IPS-18a (cell line): ENCODE results near the gene NFRKB.
"Not testable (repeated sequence)": the region's sequence is repeated elsewhere in the genome, so short reads cannot be mapped to it uniquely, and the experiment has no call there.

Experiments used
- H3K27ac ChIP-seq: one replicate; pipeline ENCODE4 v1.5.1; 2013; ENCODE audit warnings: low read length
- H3K27me3 ChIP-seq: one replicate; pipeline ENCODE4 v1.6.1; 2013; ENCODE audit warnings: mild to moderate bottlenecking, low read length; ENCODE audit not compliant: control insufficient read depth, insufficient read depth
- H3K36me3 ChIP-seq: one replicate; pipeline ENCODE4 v1.6.1; 2013; ENCODE audit warnings: low read depth, low read length; ENCODE audit not compliant: control insufficient read depth
- H3K4me1 ChIP-seq: one replicate; pipeline ENCODE4 v1.6.1; 2013; ENCODE audit warnings: low read depth, low read length; ENCODE audit not compliant: control insufficient read depth
- H3K4me3 ChIP-seq: one replicate; pipeline ENCODE4 v1.5.1; 2013; ENCODE audit warnings: low read length
- H3K9ac ChIP-seq: one replicate; pipeline ENCODE4 v1.6.1; 2013; ENCODE audit warnings: mild to moderate bottlenecking, low read length, moderate library complexity
- H3K9me3 ChIP-seq: one replicate; pipeline ENCODE4 v1.6.1; 2013; ENCODE audit warnings: low read depth, low read length; ENCODE audit not compliant: control insufficient read depth

The NFRKB gene

DNA sequence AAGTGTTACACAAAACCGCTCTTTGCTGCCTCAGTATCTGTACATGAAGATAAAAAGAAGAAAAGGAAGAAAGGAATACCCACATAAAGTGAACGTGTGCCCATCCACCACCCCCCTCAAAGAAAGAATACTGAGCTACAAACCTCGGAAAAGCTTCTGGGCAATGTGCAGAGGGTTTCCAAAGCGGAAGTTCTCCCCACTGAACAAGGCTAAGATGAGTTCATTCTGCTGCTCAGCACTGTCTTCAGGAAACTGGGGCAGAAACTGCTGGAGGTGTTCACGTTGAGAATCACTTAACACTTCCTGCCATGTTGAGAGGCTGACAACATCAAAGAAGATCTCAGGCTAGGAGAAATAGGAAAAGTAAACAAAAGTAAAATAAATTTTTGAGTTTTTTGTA lies 6.9 kb downstream of the NFRKB start:
- no peaks in the 10 kb centered on the region for H3K27me3 ChIP-seq
- no peak overlapping the region for H3K27ac ChIP-seq
- peaks cover 89% of the 10 kb centered on the region for H3K36me3 ChIP-seq
- no peak overlapping the region for H3K4me3 ChIP-seq
- H3K4me1 ChIP-seq, result no peaks in the 10 kb centered on the region
- no peaks in the 10 kb centered on the region for H3K9me3 ChIP-seq
- H3K9ac ChIP-seq, result no peak overlapping the region

DNA sequence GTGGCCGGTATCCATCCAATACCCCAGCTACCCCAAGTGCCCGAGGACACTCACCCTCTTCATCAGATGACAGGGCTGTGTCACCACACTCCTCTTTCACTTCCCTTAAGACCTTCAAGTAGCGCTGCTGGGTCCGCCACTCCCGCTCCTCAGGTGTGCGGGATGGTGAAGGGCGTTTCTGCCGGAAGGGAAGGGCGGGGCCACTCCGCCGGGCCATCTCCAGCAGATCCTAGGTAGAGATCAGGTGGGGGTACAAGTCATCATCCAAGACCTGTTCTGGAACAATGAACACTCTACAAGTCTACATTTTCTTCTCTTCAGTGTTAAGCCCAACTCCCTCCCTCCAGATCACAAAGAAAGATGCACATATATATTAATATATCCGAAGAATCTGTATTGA lies 10.0 kb downstream of the NFRKB start:
- no peaks in the 10 kb centered on the region for H3K27me3 ChIP-seq
- no peak overlapping the region for H3K9ac ChIP-seq
- H3K9me3 ChIP-seq, result no peaks in the 10 kb centered on the region
- no peaks in the 10 kb centered on the region for H3K4me1 ChIP-seq
- no peak overlapping the region for H3K4me3 ChIP-seq
- no peak overlapping the region for H3K27ac ChIP-seq
- peaks cover 97% of the 10 kb centered on the region for H3K36me3 ChIP-seq

DNA sequence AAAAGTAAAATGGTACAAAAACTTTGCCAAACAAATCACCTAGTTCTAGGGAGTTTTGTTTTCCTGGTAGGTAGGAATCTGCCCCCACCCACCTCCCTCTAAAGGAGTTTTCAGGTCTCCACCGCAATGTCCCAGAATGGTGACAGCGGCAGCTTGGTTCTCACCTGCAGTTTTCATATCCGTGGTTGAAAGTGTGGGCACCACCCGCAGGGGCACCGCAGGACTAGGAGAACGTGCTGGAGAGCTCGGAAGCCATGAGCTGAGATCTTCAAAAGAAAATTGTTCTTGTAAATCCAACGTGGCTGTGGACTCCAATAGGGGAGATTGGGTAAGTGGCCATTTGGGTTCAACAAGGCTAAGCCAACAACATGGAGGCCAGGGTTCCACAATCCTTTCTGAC lies 10.8 kb downstream of the NFRKB start:
- Histone ChIP-seq H3K9me3 (no peaks in the 10 kb centered on the region), H3K9ac (no peak overlapping the region), H3K27ac (no peak overlapping the region), H3K27me3 (no peaks in the 10 kb centered on the region), H3K36me3 (peaks cover 90% of the 10 kb centered on the region), H3K4me1 (no peaks in the 10 kb centered on the region), H3K4me3 (no peak overlapping the region)

DNA sequence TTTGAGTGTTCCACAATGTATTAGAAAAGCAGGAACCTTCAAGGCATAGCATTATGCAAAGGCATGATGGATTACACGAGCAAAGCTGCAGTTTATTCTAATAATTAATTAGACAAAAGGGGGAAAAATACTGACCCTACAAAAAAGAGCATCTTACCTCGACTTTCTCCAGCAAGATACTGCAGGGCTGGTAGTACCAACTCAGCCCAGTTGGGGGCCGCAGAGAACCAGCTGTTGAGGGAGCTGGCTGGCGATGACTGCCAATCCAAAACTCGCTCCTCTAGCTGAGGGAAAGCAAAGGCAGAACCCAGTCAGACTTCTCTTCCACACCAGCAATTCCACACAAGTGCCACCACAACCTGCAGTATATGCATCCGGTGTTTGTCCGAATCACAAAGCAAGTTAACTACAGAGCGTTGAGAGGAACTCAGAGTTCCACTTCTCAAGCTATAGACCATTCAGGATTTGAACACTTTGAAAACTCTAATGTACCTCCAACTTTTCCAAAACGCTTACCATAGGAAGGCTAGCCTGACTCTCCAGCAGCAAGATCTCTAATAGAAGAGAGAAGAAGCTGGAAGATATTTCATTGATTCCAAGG lies 13.7 kb downstream of the NFRKB start:
- no peak overlapping the region for H3K27ac ChIP-seq
- H3K4me3 ChIP-seq, result no peak overlapping the region

DNA sequence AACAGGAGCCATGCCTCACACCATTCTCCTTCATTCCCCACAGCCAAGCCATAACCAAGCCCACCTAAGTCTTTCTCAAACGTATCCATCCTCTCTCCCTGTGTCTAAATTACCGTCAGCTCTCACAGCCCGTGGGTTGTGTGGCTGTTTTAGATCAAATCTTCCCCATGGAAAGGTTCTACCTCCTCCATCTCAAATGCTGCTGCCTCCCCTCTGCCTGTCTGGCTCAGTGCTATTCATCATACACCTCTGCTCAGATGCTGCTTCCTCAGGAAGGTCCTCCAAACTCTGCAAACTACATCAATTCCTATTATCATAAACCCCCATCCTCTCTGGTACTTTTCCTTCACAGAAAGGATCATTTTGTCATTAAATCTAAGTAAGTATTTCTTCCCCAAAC lies 15.1 kb downstream of the NFRKB start:
- H3K4me1 ChIP-seq, result no peaks in the 10 kb centered on the region
- no peak overlapping the region for H3K27ac ChIP-seq
- no peaks in the 10 kb centered on the region for H3K9me3 ChIP-seq
- no peak overlapping the region for H3K9ac ChIP-seq
- H3K36me3 ChIP-seq, result peaks cover 91% of the 10 kb centered on the region
- no peak overlapping the region for H3K4me3 ChIP-seq
- H3K27me3 ChIP-seq, result no peaks in the 10 kb centered on the region

More for the DNA sequence above, 13.7 kb downstream of the NFRKB start:
- H3K9me3 ChIP-seq, result no peaks in the 10 kb centered on the region
- no peaks in the 10 kb centered on the region for H3K4me1 ChIP-seq
- H3K9ac ChIP-seq, result no peak overlapping the region
- H3K36me3 ChIP-seq, result peaks cover 91% of the 10 kb centered on the region
- no peaks in the 10 kb centered on the region for H3K27me3 ChIP-seq

DNA sequence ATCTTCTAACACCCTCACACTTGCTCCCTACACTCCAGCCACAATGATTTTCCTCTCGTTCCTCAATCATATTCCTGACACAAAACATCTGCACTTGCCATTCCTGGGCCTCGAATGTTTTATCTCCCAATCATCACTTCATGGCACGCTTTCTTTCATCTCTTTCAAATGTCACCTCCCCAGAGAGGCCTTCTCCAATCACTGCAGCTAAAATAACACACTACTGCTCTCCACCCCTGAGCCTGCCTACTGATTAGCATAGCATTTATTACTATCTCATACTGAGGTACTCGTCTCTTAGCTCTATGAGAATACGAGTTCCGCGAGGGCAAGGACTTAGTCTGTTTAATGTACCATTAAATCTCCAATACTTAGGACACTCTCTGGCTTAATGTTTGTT lies 23.5 kb downstream of the NFRKB start:
- H3K36me3 ChIP-seq, result peaks cover 96% of the 10 kb centered on the region
- H3K27ac ChIP-seq, result no peak overlapping the region
- H3K9me3 ChIP-seq, result no peaks in the 10 kb centered on the region

DNA sequence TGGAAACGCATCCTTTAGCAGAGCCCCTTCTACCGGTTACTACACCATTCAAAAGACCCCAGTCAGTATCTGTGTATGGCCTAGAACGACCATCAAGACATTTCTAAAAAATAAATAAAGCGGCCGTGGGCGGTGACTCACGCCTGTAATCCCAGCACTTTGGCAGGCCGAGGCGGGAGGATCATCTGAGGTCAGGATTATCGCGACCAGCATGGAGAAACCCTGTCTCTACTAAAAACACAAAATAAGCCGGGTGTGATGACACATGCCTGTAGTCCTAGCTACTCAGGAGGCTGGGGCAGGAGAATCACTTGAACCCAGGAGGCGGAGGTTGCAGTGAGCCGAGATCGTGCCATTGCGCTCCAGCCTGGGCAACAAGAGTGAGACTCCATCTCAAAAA lies 26.8 kb downstream of the NFRKB start:
- H3K27me3 ChIP-seq, H3K27ac ChIP-seq: not testable (repeated sequence)
- H3K36me3 ChIP-seq, result peaks cover 96% of the 10 kb centered on the region

More for the DNA sequence above, 23.5 kb downstream of the NFRKB start:
- Histone ChIP-seq H3K9ac (no peak overlapping the region), H3K4me3 (no peak overlapping the region), H3K27me3 (no peaks in the 10 kb centered on the region), H3K4me1 (no peaks in the 10 kb centered on the region)

DNA sequence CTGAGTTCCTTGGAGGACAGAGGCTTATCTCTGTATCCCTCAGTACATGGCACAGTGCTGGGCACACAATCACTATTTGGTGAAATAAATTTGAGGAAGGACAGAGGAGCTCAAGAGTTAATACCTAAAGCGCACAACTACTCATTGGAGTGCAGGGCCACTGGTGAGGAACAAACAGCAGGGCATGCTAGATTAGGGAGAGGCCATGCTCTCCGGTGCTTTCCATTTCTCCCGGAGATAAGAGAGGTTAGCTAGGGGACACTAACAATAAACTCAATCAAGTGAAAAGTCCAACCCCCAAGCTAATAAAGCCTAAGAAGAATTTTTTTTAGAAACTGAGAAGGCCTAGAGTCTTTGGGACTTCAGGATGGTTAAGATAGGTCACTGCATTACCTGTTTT lies 29.1 kb downstream of the NFRKB start:
- H3K9me3 ChIP-seq, result no peaks in the 10 kb centered on the region
- no peaks in the 10 kb centered on the region for H3K4me1 ChIP-seq
- peaks cover 75% of the 10 kb centered on the region for H3K36me3 ChIP-seq
- H3K27ac ChIP-seq, result no peak overlapping the region
- no peak overlapping the region for H3K4me3 ChIP-seq
- no peaks in the 10 kb centered on the region for H3K27me3 ChIP-seq
- no peak overlapping the region for H3K9ac ChIP-seq

More for the DNA sequence above, 26.8 kb downstream of the NFRKB start:
- H3K4me3 ChIP-seq, H3K4me1 ChIP-seq, H3K9me3 ChIP-seq, H3K9ac ChIP-seq: not testable (repeated sequence)

DNA sequence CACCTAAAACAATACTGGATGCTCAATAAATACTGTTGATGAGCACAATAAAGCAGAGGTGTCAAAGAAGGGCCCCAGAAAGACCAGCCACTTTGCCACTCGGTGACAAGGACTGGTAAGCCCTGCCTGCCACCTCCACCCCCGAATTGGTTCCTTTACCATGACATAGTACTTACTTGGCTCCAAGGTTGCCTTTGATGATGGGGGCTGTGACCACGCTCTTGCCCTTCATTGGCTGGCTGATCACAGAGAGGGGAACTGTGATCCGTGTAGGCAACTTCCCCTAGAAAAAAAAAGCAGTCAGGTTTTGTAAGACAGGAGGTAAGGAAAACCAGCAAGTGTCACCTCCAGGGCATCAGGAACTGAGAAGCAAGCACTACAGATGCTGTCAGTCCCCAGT lies 29.7 kb downstream of the NFRKB start:
- Histone ChIP-seq H3K4me1 (no peaks in the 10 kb centered on the region), H3K36me3 (peaks cover 75% of the 10 kb centered on the region), H3K4me3 (no peak overlapping the region), H3K27me3 (no peaks in the 10 kb centered on the region), H3K9ac (no peak overlapping the region), H3K27ac (no peak overlapping the region), H3K9me3 (no peaks in the 10 kb centered on the region)

DNA sequence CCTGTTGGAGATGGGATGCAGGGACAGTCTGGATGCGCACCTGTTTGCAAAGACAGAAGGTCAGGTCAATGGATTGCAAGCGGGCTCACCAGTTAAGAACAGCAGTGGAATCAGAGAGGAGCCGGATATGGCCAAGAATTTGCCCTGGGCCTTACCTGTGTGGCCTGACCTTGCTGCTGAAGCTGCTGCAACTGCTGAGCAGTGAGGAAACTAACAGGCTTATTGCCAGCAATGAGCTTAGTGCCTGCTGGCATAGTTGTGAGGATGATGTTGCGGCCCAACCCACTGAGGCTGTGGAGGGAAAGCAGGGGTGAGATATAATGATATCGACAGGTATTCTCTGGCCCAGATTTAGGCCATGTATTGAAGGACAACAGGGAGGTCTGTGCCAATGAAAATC lies 30.6 kb downstream of the NFRKB start:
- no peaks in the 10 kb centered on the region for H3K4me1 ChIP-seq
- no peak overlapping the region for H3K27ac ChIP-seq
- no peak overlapping the region for H3K4me3 ChIP-seq
- no peak overlapping the region for H3K9ac ChIP-seq
- peaks cover 69% of the 10 kb centered on the region for H3K36me3 ChIP-seq
- H3K27me3 ChIP-seq, result no peaks in the 10 kb centered on the region
- H3K9me3 ChIP-seq, result no peaks in the 10 kb centered on the region

DNA sequence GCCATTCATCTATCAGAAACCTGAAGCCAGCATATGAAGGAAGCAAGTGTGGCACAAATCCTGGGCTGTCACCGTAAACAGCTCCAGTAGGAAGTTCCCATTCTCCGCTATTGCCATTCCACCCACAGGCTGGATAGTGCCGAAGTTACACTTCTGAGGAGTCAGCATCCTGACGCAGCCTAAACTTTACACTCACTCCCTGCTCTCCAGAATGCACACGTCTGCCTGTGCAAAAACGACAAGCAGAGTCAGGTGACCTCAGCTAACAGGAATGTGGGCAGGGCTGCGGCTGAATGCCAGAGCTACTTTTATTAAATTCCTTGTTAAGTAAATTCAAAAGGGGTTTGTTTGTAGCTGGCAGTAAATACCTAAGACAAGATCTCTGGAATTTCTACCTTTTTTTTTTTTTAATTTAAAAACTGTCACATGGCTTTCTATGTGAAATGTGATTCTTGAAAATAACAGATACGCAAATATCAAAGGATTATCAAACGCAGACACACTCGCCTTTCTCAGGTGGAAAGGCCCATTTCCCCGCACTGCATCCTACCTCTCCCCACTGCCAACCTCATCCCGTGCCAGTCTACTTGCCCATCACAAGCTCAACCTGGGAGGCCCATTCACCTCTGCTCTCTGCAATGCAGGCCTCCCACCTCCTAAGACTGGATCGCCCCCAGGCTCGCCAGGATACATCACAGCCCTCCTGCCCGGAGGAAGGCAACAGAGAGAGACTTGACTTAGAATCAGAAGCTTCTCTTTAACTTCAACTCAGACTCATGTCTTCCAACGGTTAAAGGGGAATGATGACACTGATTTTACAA lies 33.5 kb downstream of the NFRKB start:
- Histone ChIP-seq H3K4me1 (no peaks in the 10 kb centered on the region), H3K9ac (no peak overlapping the region), H3K27ac (no peak overlapping the region), H3K27me3 (no peaks in the 10 kb centered on the region), H3K36me3 (peaks cover 47% of the 10 kb centered on the region), H3K9me3 (no peaks in the 10 kb centered on the region), H3K4me3 (no peak overlapping the region)

DNA sequence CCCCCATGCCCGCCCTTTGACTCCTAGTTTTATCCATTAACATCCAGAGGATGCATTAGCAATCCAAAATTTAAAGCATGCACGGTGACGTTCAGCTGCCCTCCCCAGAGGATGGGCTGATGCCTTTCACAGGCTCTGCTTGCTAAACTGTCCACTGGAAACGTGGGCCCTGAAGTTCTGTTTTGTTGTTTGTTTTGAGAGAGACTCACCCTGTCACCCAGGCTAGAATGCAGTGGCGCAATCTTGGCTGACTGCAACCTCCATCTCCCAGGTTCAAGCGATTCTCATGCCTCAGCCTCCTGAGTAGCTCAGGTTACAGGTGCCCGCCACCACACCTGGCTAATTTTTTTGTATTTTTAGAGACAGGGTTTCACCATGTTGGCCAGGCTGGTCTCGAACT lies 39.3 kb downstream of the NFRKB start:
- Histone ChIP-seq H3K4me1 (no peaks in the 10 kb centered on the region), H3K27me3 (no peaks in the 10 kb centered on the region), H3K9ac (no peak overlapping the region), H3K4me3 (no peak overlapping the region), H3K36me3 (peaks cover 10% of the 10 kb centered on the region), H3K27ac (no peak overlapping the region), H3K9me3 (no peaks in the 10 kb centered on the region)
